Activated B cell treated with CpG ODN at 0.5 μM for 24 hours (primary cell): ENCODE data around the gene CNTNAP2. TPM values are rescaled to one million over a fixed set of nuclear protein-coding genes. Genes with fewer than 3 reads are reported as not detected.

Source experiments
- ATAC-seq: fragments of 200-7000 bp; cut with Tn5 transposase; one replicate; pipeline ENCODE4 v1.10.0; 2021; ENCODE audit warnings: low read depth, mild to moderate bottlenecking, moderate library complexity
- CTCF ChIA-PET: fragments of 350-600 bp; sonication (Branson Sonifier 250); formaldehyde crosslinking; loops from one replicate; lab custom pipeline; 2021; ENCODE audit warnings: antibody characterized with exemption; lab: Charles Lee
- POLR2A ChIA-PET: fragments of 350-600 bp; sonication (Branson Sonifier 250); formaldehyde crosslinking; loops from one replicate; lab custom pipeline; 2021; ENCODE audit warnings: antibody characterized with exemption; lab: Charles Lee
- DNase-seq: peaks from one replicate; pipeline ENCODE4 v3.0.0; 2022
- H3K27ac Mint-ChIP-seq: one replicate; pipeline ENCODE4 v1.8.0; 2020; ENCODE audit warnings: mixed read lengths
- H3K27me3 Mint-ChIP-seq: one replicate; pipeline ENCODE4 v1.8.0; 2021; ENCODE audit warnings: mixed read lengths
- H3K36me3 Mint-ChIP-seq: one replicate; pipeline ENCODE4 v1.8.0; 2021; ENCODE audit warnings: low read depth, mixed read lengths
- H3K4me1 Mint-ChIP-seq: one replicate; pipeline ENCODE4 v1.8.0; 2021; ENCODE audit warnings: mixed read lengths
- H3K4me3 Mint-ChIP-seq: one replicate; pipeline ENCODE4 v1.8.0; 2020; ENCODE audit warnings: mild to moderate bottlenecking, mixed read lengths
- H3K9me3 Mint-ChIP-seq: one replicate; pipeline ENCODE4 v1.8.0; 2020; ENCODE audit warnings: mixed read lengths
- intact Hi-C: fragments of 100-400 bp; cut with micrococcal nuclease; formaldehyde crosslinking; loops from one replicate; pipeline ENCODE4 v1.15.1; 2024
- total RNA-seq: library from RNA; stranded (reverse); gene quantifications from 2 replicates; pipeline ENCODE4 v1.2.3, GENCODE V29; 2022
- TF ChIP-seq, protein P1 (sequence below): fragments of 200-600 bp; IDR thresholded peaks from one replicate; pipeline ENCODE4 v1.8.0; 2022; ENCODE audit warnings: antibody characterized with exemption, mild to moderate bottlenecking

CNTNAP2 gene
- total RNA-seq, 1 donor from 2014 or later = 0.84 TPM

GRCh38 chr7:147400221-147400689 lies 1283.7 kb downstream of the CNTNAP2 start:
- Mint-ChIP-seq H3K36me3 (no peaks in the 10 kb centered on the region), H3K4me1 (no peaks in the 10 kb centered on the region), H3K27ac (no peak overlapping the region), H3K27me3 (no peaks in the 10 kb centered on the region), H3K9me3 (peaks cover 7% of the 10 kb centered on the region), H3K4me3 (no peak overlapping the region)
- POLR2A ChIA-PET = no interaction called here
- DNase-seq = no peak
- CTCF ChIA-PET = no interaction called here
- intact Hi-C loops = no loop called here
- TF ChIP-seq, protein P1, sequence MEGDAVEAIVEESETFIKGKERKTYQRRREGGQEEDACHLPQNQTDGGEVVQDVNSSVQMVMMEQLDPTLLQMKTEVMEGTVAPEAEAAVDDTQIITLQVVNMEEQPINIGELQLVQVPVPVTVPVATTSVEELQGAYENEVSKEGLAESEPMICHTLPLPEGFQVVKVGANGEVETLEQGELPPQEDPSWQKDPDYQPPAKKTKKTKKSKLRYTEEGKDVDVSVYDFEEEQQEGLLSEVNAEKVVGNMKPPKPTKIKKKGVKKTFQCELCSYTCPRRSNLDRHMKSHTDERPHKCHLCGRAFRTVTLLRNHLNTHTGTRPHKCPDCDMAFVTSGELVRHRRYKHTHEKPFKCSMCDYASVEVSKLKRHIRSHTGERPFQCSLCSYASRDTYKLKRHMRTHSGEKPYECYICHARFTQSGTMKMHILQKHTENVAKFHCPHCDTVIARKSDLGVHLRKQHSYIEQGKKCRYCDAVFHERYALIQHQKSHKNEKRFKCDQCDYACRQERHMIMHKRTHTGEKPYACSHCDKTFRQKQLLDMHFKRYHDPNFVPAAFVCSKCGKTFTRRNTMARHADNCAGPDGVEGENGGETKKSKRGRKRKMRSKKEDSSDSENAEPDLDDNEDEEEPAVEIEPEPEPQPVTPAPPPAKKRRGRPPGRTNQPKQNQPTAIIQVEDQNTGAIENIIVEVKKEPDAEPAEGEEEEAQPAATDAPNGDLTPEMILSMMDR = no peak
- ATAC-seq = no peak

- H3K9me3 Mint-ChIP-seq = peaks cover 7% of the 10 kb centered on the region
- ATAC-seq (no peak), DNase-seq (no peak)
- H3K4me1 Mint-ChIP-seq = no peaks in the 10 kb centered on the region
- no peaks in the 10 kb centered on the region for H3K36me3 Mint-ChIP-seq
- no peak overlapping the region for H3K27ac Mint-ChIP-seq
- TF ChIP-seq, protein P1 = no peak
- ChIA-PET CTCF (no interaction called here), POLR2A (no interaction called here)
- no peaks in the 10 kb centered on the region for H3K27me3 Mint-ChIP-seq
- H3K4me3 Mint-ChIP-seq = no peak overlapping the region
- intact Hi-C loops = no loop called here
Measured at GRCh38 chr7:147400925-147401324, 1284.3 kb downstream of the CNTNAP2 start.

DNA sequence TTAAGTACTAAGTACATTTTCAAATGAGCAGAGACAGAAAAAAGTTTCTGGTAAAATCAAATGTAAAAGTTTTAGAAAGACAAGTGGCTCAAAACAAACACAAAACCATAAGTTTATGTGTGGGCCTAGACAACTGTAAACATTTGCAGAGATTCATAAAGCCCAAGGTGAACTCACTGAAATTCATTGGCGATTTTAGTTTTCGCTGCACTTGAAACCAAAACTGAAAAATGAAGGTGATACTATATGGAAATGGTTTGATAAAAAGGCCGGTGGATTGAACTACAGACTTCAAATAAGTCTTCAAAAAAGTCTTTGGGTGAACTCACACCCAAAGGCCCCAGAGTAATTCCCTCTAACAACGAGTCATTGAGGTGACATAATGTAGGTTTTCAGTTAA lies 1289.0 kb downstream of the CNTNAP2 start:
- ChIA-PET POLR2A (no interaction called here), CTCF (no interaction called here)
- ATAC-seq (no peak), DNase-seq (no peak)
- H3K27me3 Mint-ChIP-seq = no peaks in the 10 kb centered on the region
- no peak overlapping the region for H3K4me3 Mint-ChIP-seq
- no peaks in the 10 kb centered on the region for H3K4me1 Mint-ChIP-seq
- intact Hi-C loops = no loop called here
- H3K27ac Mint-ChIP-seq = no peak overlapping the region
- TF ChIP-seq, protein P1 = no peak
- H3K9me3 Mint-ChIP-seq = peaks cover 5% of the 10 kb centered on the region
- no peaks in the 10 kb centered on the region for H3K36me3 Mint-ChIP-seq

GRCh38 chr7:147406521-147407135 lies 1290.0 kb downstream of the CNTNAP2 start:
- intact Hi-C loops = no loop called here
- no peak for ATAC-seq
- no peaks in the 10 kb centered on the region for H3K27me3 Mint-ChIP-seq
- H3K27ac Mint-ChIP-seq = no peak overlapping the region
- TF ChIP-seq, protein P1 = no peak
- no peak for DNase-seq
- no peak overlapping the region for H3K4me3 Mint-ChIP-seq
- CTCF ChIA-PET = no interaction called here
- H3K36me3 Mint-ChIP-seq = no peaks in the 10 kb centered on the region
- peaks cover 5% of the 10 kb centered on the region for H3K9me3 Mint-ChIP-seq
- H3K4me1 Mint-ChIP-seq = no peaks in the 10 kb centered on the region
- POLR2A ChIA-PET = no interaction called here

DNA sequence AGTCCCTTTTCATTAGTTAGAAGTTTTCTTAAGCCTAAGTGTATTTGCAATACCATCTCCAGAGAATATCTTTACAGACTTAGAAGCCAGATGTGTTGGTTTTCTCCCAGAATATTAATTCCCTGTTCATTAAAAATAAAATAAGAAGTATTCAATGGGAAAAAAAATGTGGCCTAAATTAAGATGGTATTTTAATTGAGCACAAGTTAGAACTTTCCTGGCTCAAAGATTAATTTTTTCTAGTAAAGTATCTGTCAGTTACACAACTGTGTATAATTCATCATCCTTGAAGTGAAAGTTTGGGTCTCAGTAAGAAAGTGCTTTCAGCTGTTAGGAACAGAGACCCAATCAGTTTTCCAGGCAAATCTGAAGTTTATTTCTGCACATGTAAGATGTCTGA lies 1294.5 kb downstream of the CNTNAP2 start:
- ATAC-seq = no peak
- no peak for DNase-seq
- H3K4me3 Mint-ChIP-seq = no peak overlapping the region
- ChIA-PET CTCF (no interaction called here), POLR2A (no interaction called here)
- intact Hi-C loops = no loop called here
- no peaks in the 10 kb centered on the region for H3K27me3 Mint-ChIP-seq
- no peaks in the 10 kb centered on the region for H3K36me3 Mint-ChIP-seq
- TF ChIP-seq, protein P1 = no peak
- no peak overlapping the region for H3K27ac Mint-ChIP-seq
- no peaks in the 10 kb centered on the region for H3K4me1 Mint-ChIP-seq
- peaks cover 3% of the 10 kb centered on the region for H3K9me3 Mint-ChIP-seq
